Measurements from ENCODE around the gene SLC25A29. TPM values are rescaled to one million over a fixed set of nuclear protein-coding genes. Genes with fewer than 3 reads are reported as not detected.

The SLC25A29 gene
- total and polyA plus RNA-seq, 2 of the 13 experiments (the other 11 are each of a cell fraction or from before 2014, with no cell fraction given): 12.2 to 17.2 TPM

DNA sequence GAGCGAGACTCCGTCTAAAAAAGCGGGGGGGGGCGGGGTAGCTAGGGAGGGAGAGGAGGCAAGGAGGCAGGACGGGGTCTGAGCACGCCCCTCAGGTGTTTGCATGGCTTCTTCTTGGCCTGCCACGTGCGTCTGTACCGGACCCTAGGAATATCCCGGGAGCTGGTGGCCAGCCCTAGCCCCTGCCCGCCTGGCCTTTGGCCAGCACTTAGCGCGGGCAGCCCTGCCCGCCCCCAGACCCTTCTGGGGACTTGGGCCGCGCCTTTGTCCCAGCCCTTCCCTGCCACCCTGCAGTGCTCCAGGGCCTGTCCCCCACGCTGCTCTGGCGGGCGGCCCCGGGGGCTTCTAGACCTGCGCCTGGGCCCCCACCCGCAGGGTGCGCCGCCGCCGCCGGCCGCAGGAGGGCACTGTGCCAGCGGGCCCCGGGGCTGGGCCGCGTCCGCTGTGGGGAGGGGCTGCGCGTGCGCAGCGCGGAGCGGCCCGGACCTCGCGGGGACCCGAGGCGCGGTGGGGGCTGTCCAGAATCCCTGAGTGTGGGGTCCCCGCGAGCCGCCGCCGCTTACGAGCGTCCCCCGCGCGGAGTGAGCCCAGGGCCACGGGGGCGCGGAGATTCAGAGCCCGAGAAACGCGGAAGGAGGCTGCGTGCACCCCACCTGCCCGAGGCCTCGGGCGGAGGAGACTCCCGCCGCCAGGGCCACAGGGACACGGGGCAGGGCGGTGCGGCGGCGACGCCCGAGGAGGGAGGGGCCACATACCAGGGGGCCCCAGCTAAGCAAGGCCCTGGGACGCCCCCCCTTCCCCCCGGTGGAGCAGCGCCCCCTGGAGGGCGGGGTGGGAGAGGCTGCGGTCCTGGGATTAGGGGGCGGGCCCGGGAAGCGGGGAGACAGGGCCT is 21.0 kb downstream of the SLC25A29 start (continued):
- TF ChIP-seq, protein P1, sequence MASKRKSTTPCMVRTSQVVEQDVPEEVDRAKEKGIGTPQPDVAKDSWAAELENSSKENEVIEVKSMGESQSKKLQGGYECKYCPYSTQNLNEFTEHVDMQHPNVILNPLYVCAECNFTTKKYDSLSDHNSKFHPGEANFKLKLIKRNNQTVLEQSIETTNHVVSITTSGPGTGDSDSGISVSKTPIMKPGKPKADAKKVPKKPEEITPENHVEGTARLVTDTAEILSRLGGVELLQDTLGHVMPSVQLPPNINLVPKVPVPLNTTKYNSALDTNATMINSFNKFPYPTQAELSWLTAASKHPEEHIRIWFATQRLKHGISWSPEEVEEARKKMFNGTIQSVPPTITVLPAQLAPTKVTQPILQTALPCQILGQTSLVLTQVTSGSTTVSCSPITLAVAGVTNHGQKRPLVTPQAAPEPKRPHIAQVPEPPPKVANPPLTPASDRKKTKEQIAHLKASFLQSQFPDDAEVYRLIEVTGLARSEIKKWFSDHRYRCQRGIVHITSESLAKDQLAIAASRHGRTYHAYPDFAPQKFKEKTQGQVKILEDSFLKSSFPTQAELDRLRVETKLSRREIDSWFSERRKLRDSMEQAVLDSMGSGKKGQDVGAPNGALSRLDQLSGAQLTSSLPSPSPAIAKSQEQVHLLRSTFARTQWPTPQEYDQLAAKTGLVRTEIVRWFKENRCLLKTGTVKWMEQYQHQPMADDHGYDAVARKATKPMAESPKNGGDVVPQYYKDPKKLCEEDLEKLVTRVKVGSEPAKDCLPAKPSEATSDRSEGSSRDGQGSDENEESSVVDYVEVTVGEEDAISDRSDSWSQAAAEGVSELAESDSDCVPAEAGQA (IDR thresholded peaks at IDR 0.05; ENCODE audit: low read depth): no peak
- TF ChIP-seq, protein P1 (CRISPR knock-in tag; IDR thresholded peaks at IDR 0.05; ENCODE audit: borderline replicate concordance): peak; percentile 93
- TF ChIP-seq ISL2 (CRISPR knock-in tag; IDR thresholded peaks at IDR 0.05) (0 out of 2 replicates have a peak, but pooled peaks have one; percentile 51), ZNF205 (CRISPR knock-in tag; IDR thresholded peaks at IDR 0.05) (0 out of 2 replicates have a peak, but pooled peaks have one; percentile 16), POLR2AphosphoS5 (IDR thresholded peaks at IDR 0.05; ENCODE audit: low read depth, low read length) (peak; percentile 19; the same call in 1 of the 2 replicates)
- TF ChIP-seq, protein P2, sequence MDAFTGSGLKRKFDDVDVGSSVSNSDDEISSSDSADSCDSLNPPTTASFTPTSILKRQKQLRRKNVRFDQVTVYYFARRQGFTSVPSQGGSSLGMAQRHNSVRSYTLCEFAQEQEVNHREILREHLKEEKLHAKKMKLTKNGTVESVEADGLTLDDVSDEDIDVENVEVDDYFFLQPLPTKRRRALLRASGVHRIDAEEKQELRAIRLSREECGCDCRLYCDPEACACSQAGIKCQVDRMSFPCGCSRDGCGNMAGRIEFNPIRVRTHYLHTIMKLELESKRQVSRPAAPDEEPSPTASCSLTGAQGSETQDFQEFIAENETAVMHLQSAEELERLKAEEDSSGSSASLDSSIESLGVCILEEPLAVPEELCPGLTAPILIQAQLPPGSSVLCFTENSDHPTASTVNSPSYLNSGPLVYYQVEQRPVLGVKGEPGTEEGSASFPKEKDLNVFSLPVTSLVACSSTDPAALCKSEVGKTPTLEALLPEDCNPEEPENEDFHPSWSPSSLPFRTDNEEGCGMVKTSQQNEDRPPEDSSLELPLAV (CRISPR knock-in tag; conservative IDR thresholded peaks at IDR 0.05; ENCODE audit: low read depth): no peak; the same call in 1 of the 2 replicates
- TF ChIP-seq, protein P3, sequence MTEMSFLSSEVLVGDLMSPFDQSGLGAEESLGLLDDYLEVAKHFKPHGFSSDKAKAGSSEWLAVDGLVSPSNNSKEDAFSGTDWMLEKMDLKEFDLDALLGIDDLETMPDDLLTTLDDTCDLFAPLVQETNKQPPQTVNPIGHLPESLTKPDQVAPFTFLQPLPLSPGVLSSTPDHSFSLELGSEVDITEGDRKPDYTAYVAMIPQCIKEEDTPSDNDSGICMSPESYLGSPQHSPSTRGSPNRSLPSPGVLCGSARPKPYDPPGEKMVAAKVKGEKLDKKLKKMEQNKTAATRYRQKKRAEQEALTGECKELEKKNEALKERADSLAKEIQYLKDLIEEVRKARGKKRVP (CRISPR knock-in tag; IDR thresholded peaks at IDR 0.05): peak in 1 of 2 experiments; percentile 20; a peak in 1 of 4 replicates
- TF ChIP-seq, protein P4, sequence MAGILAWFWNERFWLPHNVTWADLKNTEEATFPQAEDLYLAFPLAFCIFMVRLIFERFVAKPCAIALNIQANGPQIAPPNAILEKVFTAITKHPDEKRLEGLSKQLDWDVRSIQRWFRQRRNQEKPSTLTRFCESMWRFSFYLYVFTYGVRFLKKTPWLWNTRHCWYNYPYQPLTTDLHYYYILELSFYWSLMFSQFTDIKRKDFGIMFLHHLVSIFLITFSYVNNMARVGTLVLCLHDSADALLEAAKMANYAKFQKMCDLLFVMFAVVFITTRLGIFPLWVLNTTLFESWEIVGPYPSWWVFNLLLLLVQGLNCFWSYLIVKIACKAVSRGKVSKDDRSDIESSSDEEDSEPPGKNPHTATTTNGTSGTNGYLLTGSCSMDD (CRISPR knock-in tag; IDR thresholded peaks at IDR 0.05): no peak
- TF ChIP-seq, protein P5, sequence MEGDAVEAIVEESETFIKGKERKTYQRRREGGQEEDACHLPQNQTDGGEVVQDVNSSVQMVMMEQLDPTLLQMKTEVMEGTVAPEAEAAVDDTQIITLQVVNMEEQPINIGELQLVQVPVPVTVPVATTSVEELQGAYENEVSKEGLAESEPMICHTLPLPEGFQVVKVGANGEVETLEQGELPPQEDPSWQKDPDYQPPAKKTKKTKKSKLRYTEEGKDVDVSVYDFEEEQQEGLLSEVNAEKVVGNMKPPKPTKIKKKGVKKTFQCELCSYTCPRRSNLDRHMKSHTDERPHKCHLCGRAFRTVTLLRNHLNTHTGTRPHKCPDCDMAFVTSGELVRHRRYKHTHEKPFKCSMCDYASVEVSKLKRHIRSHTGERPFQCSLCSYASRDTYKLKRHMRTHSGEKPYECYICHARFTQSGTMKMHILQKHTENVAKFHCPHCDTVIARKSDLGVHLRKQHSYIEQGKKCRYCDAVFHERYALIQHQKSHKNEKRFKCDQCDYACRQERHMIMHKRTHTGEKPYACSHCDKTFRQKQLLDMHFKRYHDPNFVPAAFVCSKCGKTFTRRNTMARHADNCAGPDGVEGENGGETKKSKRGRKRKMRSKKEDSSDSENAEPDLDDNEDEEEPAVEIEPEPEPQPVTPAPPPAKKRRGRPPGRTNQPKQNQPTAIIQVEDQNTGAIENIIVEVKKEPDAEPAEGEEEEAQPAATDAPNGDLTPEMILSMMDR (CRISPR knock-in tag; IDR thresholded peaks at IDR 0.05): peak; percentile 81
